Measurements from ENCODE around the gene SH3PXD2A.

The SH3PXD2A gene

DNA sequence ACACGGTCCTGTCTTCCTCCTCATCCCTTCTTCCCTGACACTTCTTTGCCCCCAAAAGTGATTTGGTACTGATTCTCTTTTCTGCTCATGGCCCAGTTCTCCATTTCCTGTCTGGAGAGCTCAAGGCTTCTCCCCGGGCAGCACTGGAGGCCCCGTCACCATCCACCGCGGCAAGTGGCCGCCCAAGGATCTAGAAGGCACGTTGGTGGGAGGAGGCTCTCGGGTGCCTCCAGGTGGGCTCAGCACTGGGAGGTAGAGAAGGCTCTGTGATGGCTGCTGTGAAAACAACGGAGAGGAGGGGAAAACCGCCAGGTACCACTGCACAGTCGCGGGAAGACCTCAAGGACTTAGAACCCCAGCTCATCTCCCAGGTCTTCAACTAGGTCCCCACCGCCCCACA lies 227.5 kb downstream of the SH3PXD2A start:
- Histone ChIP-seq H2BK120ac (ENCODE audit: insufficient read depth, low read length, poor library complexity) (no peak overlapping the region), H3K79me1 (ENCODE audit: low read length) (no peaks in the 10 kb centered on the region), H2BK5ac (ENCODE audit: low read depth, low read length, poor library complexity) (no peak overlapping the region), H3K4me2 (ENCODE audit: low read length) (no peak overlapping the region), H4K8ac (ENCODE audit: low read depth, low read length) (no peak overlapping the region), H3K14ac (ENCODE audit: low read length) (no peak overlapping the region), H2AFZ (ENCODE audit: insufficient read depth, low read length, poor library complexity) (no peak overlapping the region), H3K18ac (ENCODE audit: low read length) (no peak overlapping the region), H4K12ac (ENCODE audit: low read depth, low read length) (no peak overlapping the region), H4K91ac (ENCODE audit: low read depth, low read length) (no peak overlapping the region), H2BK12ac (ENCODE audit: low read length) (no peak overlapping the region), H2AK5ac (ENCODE audit: low read length) (no peak overlapping the region), H3K27me3 (ENCODE audit: insufficient read depth, low read length) (no peaks in the 10 kb centered on the region), H3K27ac (ENCODE audit: low read depth, low read length) (no peak overlapping the region), H3K4me1 (ENCODE audit: control insufficient read depth in 1 of 2, insufficient read depth in 2 of 2, low read length in 2 of 2) (no peaks in the 10 kb centered on the region), H3K9me3 (ENCODE audit: insufficient read depth, low read depth, low read length) (no peaks in the 10 kb centered on the region), H3K4me3 (ENCODE audit: low read depth, low read length) (no peak overlapping the region), H3K9ac (ENCODE audit: low read length) (no peak overlapping the region), H3K4ac (ENCODE audit: low read depth, low read length) (no peak overlapping the region), H3K36me3 (ENCODE audit: control insufficient read depth in 1 of 2, insufficient read depth in 2 of 2, low read length in 2 of 2) (peaks cover 20% of the 10 kb centered on the region in 2 experiments), H3K79me2 (ENCODE audit: control insufficient read depth, insufficient read depth, low read length, poor library complexity) (no peaks in the 10 kb centered on the region), H3K23ac (ENCODE audit: low read length) (no peak overlapping the region)
- WGBS (ENCODE audit: extremely low coverage, insufficient coverage, insufficient read length): no CpG with 5 or more reads among the region's 13 CpGs
- no peak for DNase-seq

DNA sequence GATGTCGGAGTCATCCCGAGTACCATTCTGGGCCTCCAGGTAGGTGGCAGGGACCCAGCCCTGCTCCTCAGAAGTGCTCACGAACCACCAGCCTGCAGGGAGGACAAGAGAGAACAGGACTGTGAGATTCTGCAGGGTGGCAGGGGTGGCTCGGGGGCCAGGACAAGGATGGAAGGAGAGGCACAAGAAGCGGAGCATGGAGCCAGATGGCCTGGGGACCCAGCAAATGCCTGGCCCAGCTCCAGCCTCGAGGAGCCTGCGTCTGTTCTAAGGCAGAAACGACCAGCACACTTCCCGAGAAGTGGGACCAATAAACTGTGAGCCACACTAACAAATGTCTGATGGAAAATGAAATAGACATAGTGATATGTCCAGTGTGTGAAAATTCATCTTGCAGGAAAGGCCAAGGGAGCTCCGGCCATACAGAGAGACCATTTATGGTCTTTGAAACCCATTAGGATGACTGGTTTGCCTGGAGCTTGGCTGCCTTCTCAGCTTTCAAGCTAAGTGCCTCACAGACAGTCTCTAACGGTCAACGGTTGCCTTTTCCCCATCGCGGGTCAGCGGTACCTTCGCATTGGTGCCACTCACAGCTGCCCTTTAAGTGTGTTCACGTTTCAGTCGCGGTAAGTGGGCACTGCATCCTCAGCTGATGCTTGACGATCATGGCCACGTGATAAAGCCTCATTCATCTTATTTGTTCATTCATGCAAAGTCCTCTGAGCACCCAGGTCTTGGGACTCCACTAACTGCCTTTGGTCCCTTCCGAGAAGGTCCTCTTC lies 228.1 kb downstream of the SH3PXD2A start:
- H3K23ac ChIP-seq (ENCODE audit: low read length): no peak overlapping the region
- no peak overlapping the region for H3K18ac ChIP-seq (ENCODE audit: low read length)
- H3K27me3 ChIP-seq (ENCODE audit: insufficient read depth, low read length): no peaks in the 10 kb centered on the region
- H2AK5ac ChIP-seq (ENCODE audit: low read length): no peak overlapping the region
- H2BK120ac ChIP-seq (ENCODE audit: insufficient read depth, low read length, poor library complexity): no peak overlapping the region
- H3K9me3 ChIP-seq (ENCODE audit: insufficient read depth, low read depth, low read length): no peaks in the 10 kb centered on the region
- no peak overlapping the region for H3K14ac ChIP-seq (ENCODE audit: low read length)
- no peak overlapping the region for H2BK5ac ChIP-seq (ENCODE audit: low read depth, low read length, poor library complexity)
- no peak overlapping the region for H4K91ac ChIP-seq (ENCODE audit: low read depth, low read length)
- no peak overlapping the region for H3K4ac ChIP-seq (ENCODE audit: low read depth, low read length)
- no peak for DNase-seq
- H3K79me2 ChIP-seq (ENCODE audit: control insufficient read depth, insufficient read depth, low read length, poor library complexity): no peaks in the 10 kb centered on the region
- H2AFZ ChIP-seq (ENCODE audit: insufficient read depth, low read length, poor library complexity): no peak overlapping the region
- no peak overlapping the region for H3K4me3 ChIP-seq (ENCODE audit: low read depth, low read length)
- H3K79me1 ChIP-seq (ENCODE audit: low read length): no peaks in the 10 kb centered on the region
- H3K9ac ChIP-seq (ENCODE audit: low read length): no peak overlapping the region
- H3K4me1 ChIP-seq (ENCODE audit: control insufficient read depth in 1 of 2, insufficient read depth in 2 of 2, low read length in 2 of 2): no peaks in the 10 kb centered on the region
- H3K4me2 ChIP-seq (ENCODE audit: low read length): no peak overlapping the region
- H3K27ac ChIP-seq (ENCODE audit: low read depth, low read length): no peak overlapping the region
- no peak overlapping the region for H4K8ac ChIP-seq (ENCODE audit: low read depth, low read length)
- H4K12ac ChIP-seq (ENCODE audit: low read depth, low read length): no peak overlapping the region
- peaks cover 19 to 20% of the 10 kb centered on the region in 2 experiments for H3K36me3 ChIP-seq (ENCODE audit: control insufficient read depth in 1 of 2, insufficient read depth in 2 of 2, low read length in 2 of 2)
- H2BK12ac ChIP-seq (ENCODE audit: low read length): no peak overlapping the region
- no CpG with 5 or more reads among the region's 22 CpGs for WGBS (ENCODE audit: extremely low coverage, insufficient coverage, insufficient read length)

DNA sequence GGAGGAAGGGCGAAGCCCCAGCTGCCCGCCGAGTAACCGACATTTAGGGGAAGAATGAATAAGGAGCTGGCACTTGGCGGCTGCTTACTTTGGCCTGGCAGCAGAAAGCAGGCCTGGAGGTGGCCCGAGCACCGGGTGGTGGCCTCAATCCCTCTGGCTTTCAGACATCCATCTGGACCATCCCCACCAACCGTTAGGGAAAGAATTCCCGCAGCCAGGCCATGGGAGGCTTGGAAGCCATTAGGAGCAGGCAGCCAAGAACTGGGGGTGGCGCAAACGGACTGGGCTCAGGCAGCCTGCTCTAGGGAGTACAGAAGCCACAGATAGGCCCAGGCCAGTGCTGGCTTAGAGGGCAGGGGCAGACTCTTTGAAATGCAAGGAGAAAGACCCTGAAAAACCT lies 229.2 kb downstream of the SH3PXD2A start:
- H3K14ac ChIP-seq (ENCODE audit: low read length): no peak overlapping the region
- no peaks in the 10 kb centered on the region for H3K79me1 ChIP-seq (ENCODE audit: low read length)
- no peak overlapping the region for H3K9ac ChIP-seq (ENCODE audit: low read length)
- no peaks in the 10 kb centered on the region for H3K79me2 ChIP-seq (ENCODE audit: control insufficient read depth, insufficient read depth, low read length, poor library complexity)
- H3K18ac ChIP-seq (ENCODE audit: low read length): no peak overlapping the region
- no peak overlapping the region for H2BK120ac ChIP-seq (ENCODE audit: insufficient read depth, low read length, poor library complexity)
- H4K91ac ChIP-seq (ENCODE audit: low read depth, low read length): no peak overlapping the region
- peaks cover under 1% of the 10 kb centered on the region for H3K9me3 ChIP-seq (ENCODE audit: insufficient read depth, low read depth, low read length)
- H3K23ac ChIP-seq (ENCODE audit: low read length): no peak overlapping the region
- no peak for DNase-seq
- no peak overlapping the region for H3K4ac ChIP-seq (ENCODE audit: low read depth, low read length)
- no peak overlapping the region for H2AFZ ChIP-seq (ENCODE audit: insufficient read depth, low read length, poor library complexity)
- H2BK5ac ChIP-seq (ENCODE audit: low read depth, low read length, poor library complexity): no peak overlapping the region
- WGBS (ENCODE audit: extremely low coverage, insufficient coverage, insufficient read length): no CpG with 5 or more reads among the region's 11 CpGs
- H3K4me1 ChIP-seq (ENCODE audit: control insufficient read depth in 1 of 2, insufficient read depth in 2 of 2, low read length in 2 of 2): no peaks in the 10 kb centered on the region
- no peak overlapping the region for H4K8ac ChIP-seq (ENCODE audit: low read depth, low read length)
- H3K27ac ChIP-seq (ENCODE audit: low read depth, low read length): no peak overlapping the region
- no peaks in the 10 kb centered on the region for H3K27me3 ChIP-seq (ENCODE audit: insufficient read depth, low read length)
- no peak overlapping the region for H3K4me3 ChIP-seq (ENCODE audit: low read depth, low read length)
- H2BK12ac ChIP-seq (ENCODE audit: low read length): no peak overlapping the region
- H2AK5ac ChIP-seq (ENCODE audit: low read length): no peak overlapping the region
- H3K4me2 ChIP-seq (ENCODE audit: low read length): no peak overlapping the region
- H3K36me3 ChIP-seq (ENCODE audit: control insufficient read depth in 1 of 2, insufficient read depth in 2 of 2, low read length in 2 of 2): peaks cover 19 to 21% of the 10 kb centered on the region in 2 experiments
- H4K12ac ChIP-seq (ENCODE audit: low read depth, low read length): no peak overlapping the region

DNA sequence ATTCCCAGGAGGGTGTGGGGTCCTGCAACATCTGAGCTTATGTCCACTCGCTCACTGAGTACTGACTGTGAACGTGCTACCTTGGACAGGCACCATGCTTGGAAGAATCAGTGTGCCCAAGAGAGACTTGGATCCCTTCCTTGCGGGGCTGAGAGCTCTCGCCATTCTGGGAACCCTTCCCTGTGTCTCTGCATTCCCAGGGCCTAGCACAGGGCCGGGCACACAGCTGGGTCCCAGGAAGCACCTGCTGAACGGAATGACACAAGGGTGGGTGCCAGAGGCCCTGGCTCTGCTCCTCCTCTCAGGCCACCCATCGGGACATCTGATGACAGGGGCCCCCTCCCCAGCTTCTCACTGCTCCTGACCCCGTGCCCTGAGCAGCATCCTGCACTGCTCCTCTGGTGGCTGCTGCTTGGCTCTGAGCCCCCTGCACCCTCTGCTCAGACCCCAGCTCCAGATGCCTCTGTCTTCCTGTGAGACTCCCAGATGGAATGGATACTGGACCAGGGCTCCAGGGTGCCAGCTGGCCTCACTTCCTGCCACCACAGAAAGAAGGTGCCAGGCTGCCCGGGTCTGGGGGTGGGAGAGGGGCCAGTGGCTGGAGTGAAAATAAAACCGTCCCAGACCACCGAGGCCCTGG lies 232.3 kb downstream of the SH3PXD2A start:
- DNase-seq: no peak
- H3K27ac ChIP-seq (ENCODE audit: low read depth, low read length): no peak overlapping the region
- no peak overlapping the region for H3K9ac ChIP-seq (ENCODE audit: low read length)
- H3K14ac ChIP-seq (ENCODE audit: low read length): no peak overlapping the region
- WGBS (ENCODE audit: extremely low coverage, insufficient coverage, insufficient read length): no CpG with 5 or more reads among the region's 11 CpGs
- no peaks in the 10 kb centered on the region for H3K79me2 ChIP-seq (ENCODE audit: control insufficient read depth, insufficient read depth, low read length, poor library complexity)
- H4K8ac ChIP-seq (ENCODE audit: low read depth, low read length): no peak overlapping the region
- H4K91ac ChIP-seq (ENCODE audit: low read depth, low read length): no peak overlapping the region
- no peak overlapping the region for H2BK5ac ChIP-seq (ENCODE audit: low read depth, low read length, poor library complexity)
- H3K4me2 ChIP-seq (ENCODE audit: low read length): no peak overlapping the region
- no peak overlapping the region for H3K23ac ChIP-seq (ENCODE audit: low read length)
- H2AK5ac ChIP-seq (ENCODE audit: low read length): no peak overlapping the region
- no peaks in the 10 kb centered on the region for H3K4me1 ChIP-seq (ENCODE audit: control insufficient read depth in 1 of 2, insufficient read depth in 2 of 2, low read length in 2 of 2)
- no peaks in the 10 kb centered on the region for H3K27me3 ChIP-seq (ENCODE audit: insufficient read depth, low read length)
- no peak overlapping the region for H4K12ac ChIP-seq (ENCODE audit: low read depth, low read length)
- H3K18ac ChIP-seq (ENCODE audit: low read length): no peak overlapping the region
- H3K36me3 ChIP-seq (ENCODE audit: control insufficient read depth in 1 of 2, insufficient read depth in 2 of 2, low read length in 2 of 2): peaks cover 30 to 31% of the 10 kb centered on the region in 2 experiments
- H3K4ac ChIP-seq (ENCODE audit: low read depth, low read length): no peak overlapping the region
- no peak overlapping the region for H2BK12ac ChIP-seq (ENCODE audit: low read length)
- no peak overlapping the region for H2AFZ ChIP-seq (ENCODE audit: insufficient read depth, low read length, poor library complexity)
- no peak overlapping the region for H3K4me3 ChIP-seq (ENCODE audit: low read depth, low read length)
- peaks cover 3% of the 10 kb centered on the region for H3K9me3 ChIP-seq (ENCODE audit: insufficient read depth, low read depth, low read length)
- H2BK120ac ChIP-seq (ENCODE audit: insufficient read depth, low read length, poor library complexity): no peak overlapping the region
- no peaks in the 10 kb centered on the region for H3K79me1 ChIP-seq (ENCODE audit: low read length)

All from trophoblast cell (in vitro differentiated cells and primary cell).